Activated T-helper 1 cell treated with anti-CD3 and anti-CD28 coated beads, Interleukin-12 subunit alpha, Interleukin-12 subunit beta, Interleukin-2, Interleukin-4 antibody, amounts not matched to agents 30 ng/mL and 10 ng/mL and 1 ng/mL, durations not matched to agents 14 hours and 24 hours and 36 hours (primary cell): ENCODE data around the gene TLCD3B. TPM values are rescaled to one million over a fixed set of nuclear protein-coding genes. Genes with fewer than 3 reads are reported as not detected.
"Not testable (repeated sequence)": the region's sequence is repeated elsewhere in the genome, so short reads cannot be mapped to it uniquely, and the experiment has no call there.

Experiments
- DNase-seq: peaks from one replicate; pipeline ENCODE4 v3.0.0; 2021; ENCODE audit warnings: low spot score
- H3K27ac Mint-ChIP-seq: one replicate; pipeline ENCODE4 v1.8.0; 2021; ENCODE audit warnings: mild to moderate bottlenecking, mixed read lengths
- H3K27me3 Mint-ChIP-seq: one replicate; pipeline ENCODE4 v1.8.0; 2022; ENCODE audit warnings: mild to moderate bottlenecking, moderate library complexity, mixed read lengths; ENCODE audit not compliant: insufficient read depth
- H3K36me3 Mint-ChIP-seq: one replicate; pipeline ENCODE4 v1.8.0; 2021; ENCODE audit warnings: low read depth, mixed read lengths
- H3K4me1 Mint-ChIP-seq: one replicate; pipeline ENCODE4 v1.8.0; 2021; ENCODE audit warnings: low read depth, mixed read lengths
- H3K4me3 Mint-ChIP-seq: one replicate; pipeline ENCODE4 v1.8.0; 2021; ENCODE audit warnings: mild to moderate bottlenecking, moderate library complexity, mixed read lengths
- H3K9me3 Mint-ChIP-seq: one replicate; pipeline ENCODE4 v1.8.0; 2021; ENCODE audit warnings: mixed read lengths
- intact Hi-C: fragments of 100-400 bp; cut with micrococcal nuclease; formaldehyde crosslinking; loops from one replicate; pipeline ENCODE4 v1.15.1; 2024
- total RNA-seq: library from RNA; stranded (reverse); gene quantifications from 2 replicates; pipeline ENCODE4 v1.2.3, GENCODE V29; 2022

TLCD3B gene
- total RNA-seq, 1 donor from 2014 or later = 1.9 TPM

GRCh38 chr16:30016555-30017276 lies 14.4 kb downstream of the TLCD3B start:
- Mint-ChIP-seq H3K27ac (no peak overlapping the region), H3K9me3 (no peaks in the 10 kb centered on the region), H3K4me3 (no peak overlapping the region), H3K36me3 (no peaks in the 10 kb centered on the region), H3K27me3 (peaks cover 22% of the 10 kb centered on the region), H3K4me1 (peaks cover 22% of the 10 kb centered on the region)
- intact Hi-C loops = no loop called here
- DNase-seq = no peak

GRCh38 chr16:30015450-30015849 lies 15.6 kb downstream of the TLCD3B start:
- Mint-ChIP-seq H3K27me3 (peaks cover 21% of the 10 kb centered on the region), H3K4me1 (peaks cover 12% of the 10 kb centered on the region)
- H3K27ac Mint-ChIP-seq, intact Hi-C loops, H3K4me3 Mint-ChIP-seq, DNase-seq, H3K9me3 Mint-ChIP-seq, H3K36me3 Mint-ChIP-seq: not testable (repeated sequence)

GRCh38 chr16:30012598-30012997 lies 18.5 kb downstream of the TLCD3B start:
- H3K4me3 Mint-ChIP-seq, H3K27ac Mint-ChIP-seq, DNase-seq, H3K9me3 Mint-ChIP-seq, intact Hi-C loops, H3K36me3 Mint-ChIP-seq, H3K4me1 Mint-ChIP-seq: not testable (repeated sequence)
- peaks cover 29% of the 10 kb centered on the region for H3K27me3 Mint-ChIP-seq

GRCh38 chr16:30011714-30012504 lies 19.2 kb downstream of the TLCD3B start:
- peak overlapping the region; percentile 86 for H3K27ac Mint-ChIP-seq

GRCh38 chr16:30010844-30011713 lies 20.0 kb downstream of the TLCD3B start, which contains the start of gene DOC2A:
Gene DOC2A, minus strand, starts transcription at chr16:30011027. Its CDS starts 805 bp downstream, at chr16:30010222.
- Mint-ChIP-seq H3K9me3 (no peaks in the 10 kb centered on the region), H3K27ac (no peak within 1 kb of the TSS)
- intact Hi-C loops = no loop called here

More at GRCh38 chr16:30011714-30012504, 19.2 kb downstream of the TLCD3B start:
- Mint-ChIP-seq H3K27me3 (peaks cover 29% of the 10 kb centered on the region), H3K4me1 (peaks cover 6% of the 10 kb centered on the region), H3K36me3 (no peaks in the 10 kb centered on the region), H3K9me3 (no peaks in the 10 kb centered on the region), H3K4me3 (peak overlapping the region; percentile 87)
- no peak for DNase-seq
- intact Hi-C loops = no loop called here

GRCh38 chr16:30009990-30010843 lies 20.9 kb downstream of the TLCD3B start:
- intact Hi-C loops = loop anchor here (5.0 kb wide), 1 partner anchor 308 kb away; no protein-coding TSS in a partner anchor
- Mint-ChIP-seq H3K9me3 (no peaks in the 10 kb centered on the region), H3K4me3 (peak overlapping the region; percentile 64), H3K4me1 (peaks cover 6% of the 10 kb centered on the region), H3K27ac (no peak overlapping the region), H3K36me3 (no peaks in the 10 kb centered on the region), H3K27me3 (peaks cover 29% of the 10 kb centered on the region)
- DNase-seq = no peak

More at GRCh38 chr16:30010844-30011713, 20.0 kb downstream of the TLCD3B start, which contains the start of gene DOC2A:
- H3K27me3 Mint-ChIP-seq = peaks cover 29% of the 10 kb centered on the region
- peaks cover 6% of the 10 kb centered on the region for H3K4me1 Mint-ChIP-seq
- no peaks in the 10 kb centered on the region for H3K36me3 Mint-ChIP-seq
- no peak for DNase-seq
- peak within 1 kb of the TSS; percentile 87 for H3K4me3 Mint-ChIP-seq

GRCh38 chr16:30009085-30009862 lies 21.8 kb downstream of the TLCD3B start:
- Mint-ChIP-seq H3K4me1 (peaks cover 6% of the 10 kb centered on the region), H3K27me3 (peaks cover 29% of the 10 kb centered on the region), H3K9me3 (no peaks in the 10 kb centered on the region), H3K27ac (no peak overlapping the region), H3K36me3 (no peaks in the 10 kb centered on the region), H3K4me3 (no peak overlapping the region)
- no peak for DNase-seq
- intact Hi-C loops = loop anchor here (5.0 kb wide), 1 partner anchor 307 kb away; no protein-coding TSS in a partner anchor

- H3K36me3 Mint-ChIP-seq = peaks cover 3% of the 10 kb centered on the region
- no peaks in the 10 kb centered on the region for H3K9me3 Mint-ChIP-seq
- intact Hi-C loops = loop anchor here (5.0 kb wide), 1 partner anchor 305 kb away; no protein-coding TSS in a partner anchor
- peaks cover 6% of the 10 kb centered on the region for H3K4me1 Mint-ChIP-seq
- peaks cover 25% of the 10 kb centered on the region for H3K27me3 Mint-ChIP-seq
- no peak overlapping the region for H3K27ac Mint-ChIP-seq
- H3K4me3 Mint-ChIP-seq = no peak overlapping the region
- DNase-seq = no peak
These were observed 23.6 kb downstream of the TLCD3B start for GRCh38 chr16:30007378-30007895.

- no peak for DNase-seq
- Mint-ChIP-seq H3K27ac (no peak overlapping the region), H3K9me3 (no peaks in the 10 kb centered on the region), H3K4me3 (no peak overlapping the region), H3K27me3 (peaks cover 20% of the 10 kb centered on the region), H3K4me1 (peaks cover 2% of the 10 kb centered on the region), H3K36me3 (peaks cover 8% of the 10 kb centered on the region)
- intact Hi-C loops = loop anchor here (5.0 kb wide), 1 partner anchor 305 kb away; no protein-coding TSS in a partner anchor
These were observed 24.3 kb downstream of the TLCD3B start for GRCh38 chr16:30006659-30007377.

GRCh38 chr16:30006095-30006473 lies 25.0 kb downstream of the TLCD3B start:
- H3K9me3 Mint-ChIP-seq = no peaks in the 10 kb centered on the region
- H3K36me3 Mint-ChIP-seq = peaks cover 12% of the 10 kb centered on the region
- H3K27ac Mint-ChIP-seq = no peak overlapping the region
- DNase-seq = no peak
- H3K4me3 Mint-ChIP-seq = no peak overlapping the region
- no peaks in the 10 kb centered on the region for H3K4me1 Mint-ChIP-seq
- intact Hi-C loops = loop anchor here (5.0 kb wide), 1 partner anchor 304 kb away; no protein-coding TSS in a partner anchor
- peaks cover 15% of the 10 kb centered on the region for H3K27me3 Mint-ChIP-seq
